Stimulated activated effector memory CD8-positive, alpha-beta T cell treated with anti-CD3 and anti-CD28 coated beads, Interleukin-12 subunit alpha, Interleukin-12 subunit beta, amount 100 ng/mL, for 72 hours (primary cell): ENCODE results near the gene CERS1.
A peak's percentile ranks its signal among the peaks of the same experiment; 100 is the strongest.

Experiments used
- ATAC-seq: fragments of 150-1000 bp; cut with Tn5 transposase; 2 replicates; pipeline ENCODE4 v1.10.0; 2021
- DNase-seq, 2 donors: peaks; one replicate each; pipeline ENCODE4 v3.0.0; 2021 to 2022; ENCODE audit warnings: low spot score in 2 of 2
- H3K27ac Mint-ChIP-seq: one replicate; pipeline ENCODE4 v1.8.0; 2022; ENCODE audit warnings: mild to moderate bottlenecking, mixed read lengths
- H3K36me3 Mint-ChIP-seq: one replicate; pipeline ENCODE4 v1.8.0; 2022; ENCODE audit warnings: mild to moderate bottlenecking, mixed read lengths
- H3K4me1 Mint-ChIP-seq: one replicate; pipeline ENCODE4 v1.8.0; 2022; ENCODE audit warnings: mixed read lengths
- H3K4me3 Mint-ChIP-seq: one replicate; pipeline ENCODE4 v1.8.0; 2022; ENCODE audit warnings: mild to moderate bottlenecking, mixed read lengths
- H3K9me3 Mint-ChIP-seq: one replicate; pipeline ENCODE4 v1.8.0; 2022; ENCODE audit warnings: mixed read lengths

CERS1 gene

GRCh38 chr19:18862976-18863842, 32.7 kb downstream of the CERS1 start:
- H3K27ac Mint-ChIP-seq = no peak overlapping the region
- no peak for ATAC-seq
- no peaks in the 10 kb centered on the region for H3K9me3 Mint-ChIP-seq
- peaks cover 7% of the 10 kb centered on the region for H3K4me1 Mint-ChIP-seq
- peaks cover 93% of the 10 kb centered on the region for H3K36me3 Mint-ChIP-seq
- no peak overlapping the region for H3K4me3 Mint-ChIP-seq
- DNase-seq = no peak

- Mint-ChIP-seq H3K36me3 (peaks cover 93% of the 10 kb centered on the region), H3K9me3 (no peaks in the 10 kb centered on the region), H3K4me1 (peaks cover 7% of the 10 kb centered on the region), H3K27ac (no peak overlapping the region), H3K4me3 (no peak overlapping the region)
- ATAC-seq (no peak), DNase-seq (no peak)
Measured at GRCh38 chr19:18861917-18862316, 34.0 kb downstream of the CERS1 start.

- Mint-ChIP-seq H3K27ac (peak overlapping the region; percentile 83), H3K9me3 (no peaks in the 10 kb centered on the region), H3K36me3 (peaks cover 93% of the 10 kb centered on the region), H3K4me1 (peaks cover 5% of the 10 kb centered on the region), H3K4me3 (no peak overlapping the region)
- DNase-seq (no peak), ATAC-seq (no peak)
Measured at GRCh38 chr19:18861235-18861634, 34.7 kb downstream of the CERS1 start.

DNA sequence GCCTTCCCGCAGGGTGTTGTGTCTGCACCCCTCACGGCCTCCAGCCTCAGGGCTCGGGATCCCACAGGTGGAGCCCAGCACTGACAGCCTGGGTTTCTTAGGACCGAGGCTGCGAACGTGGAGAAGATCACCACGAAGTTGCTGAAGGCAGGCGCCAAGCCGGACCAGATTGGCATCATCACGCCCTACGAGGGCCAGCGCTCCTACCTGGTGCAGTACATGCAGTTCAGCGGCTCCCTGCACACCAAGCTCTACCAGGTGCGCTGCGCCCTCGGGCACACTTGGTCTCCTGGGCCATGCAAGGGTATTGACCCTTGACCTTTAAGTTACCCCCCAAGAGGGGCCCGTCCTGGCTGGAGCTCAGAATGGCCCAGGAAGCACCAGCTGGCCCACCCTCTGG, 35.2 kb downstream of the CERS1 start:
- Mint-ChIP-seq H3K4me3 (no peak overlapping the region), H3K36me3 (peaks cover 93% of the 10 kb centered on the region), H3K4me1 (no peaks in the 10 kb centered on the region), H3K27ac (peak overlapping the region; percentile 83), H3K9me3 (no peaks in the 10 kb centered on the region)
- ATAC-seq (no peak), DNase-seq (no peak)

GRCh38 chr19:18860302-18860700, 35.7 kb downstream of the CERS1 start:
- H3K9me3 Mint-ChIP-seq = no peaks in the 10 kb centered on the region
- DNase-seq = no peak
- no peak overlapping the region for H3K27ac Mint-ChIP-seq
- H3K36me3 Mint-ChIP-seq = peaks cover 93% of the 10 kb centered on the region
- H3K4me3 Mint-ChIP-seq = no peak overlapping the region
- H3K4me1 Mint-ChIP-seq = no peaks in the 10 kb centered on the region
- no peak for ATAC-seq

- H3K36me3 Mint-ChIP-seq = peaks cover 93% of the 10 kb centered on the region
- no peak overlapping the region for H3K27ac Mint-ChIP-seq
Measured at GRCh38 chr19:18859676-18860301, 36.2 kb downstream of the CERS1 start.

DNA sequence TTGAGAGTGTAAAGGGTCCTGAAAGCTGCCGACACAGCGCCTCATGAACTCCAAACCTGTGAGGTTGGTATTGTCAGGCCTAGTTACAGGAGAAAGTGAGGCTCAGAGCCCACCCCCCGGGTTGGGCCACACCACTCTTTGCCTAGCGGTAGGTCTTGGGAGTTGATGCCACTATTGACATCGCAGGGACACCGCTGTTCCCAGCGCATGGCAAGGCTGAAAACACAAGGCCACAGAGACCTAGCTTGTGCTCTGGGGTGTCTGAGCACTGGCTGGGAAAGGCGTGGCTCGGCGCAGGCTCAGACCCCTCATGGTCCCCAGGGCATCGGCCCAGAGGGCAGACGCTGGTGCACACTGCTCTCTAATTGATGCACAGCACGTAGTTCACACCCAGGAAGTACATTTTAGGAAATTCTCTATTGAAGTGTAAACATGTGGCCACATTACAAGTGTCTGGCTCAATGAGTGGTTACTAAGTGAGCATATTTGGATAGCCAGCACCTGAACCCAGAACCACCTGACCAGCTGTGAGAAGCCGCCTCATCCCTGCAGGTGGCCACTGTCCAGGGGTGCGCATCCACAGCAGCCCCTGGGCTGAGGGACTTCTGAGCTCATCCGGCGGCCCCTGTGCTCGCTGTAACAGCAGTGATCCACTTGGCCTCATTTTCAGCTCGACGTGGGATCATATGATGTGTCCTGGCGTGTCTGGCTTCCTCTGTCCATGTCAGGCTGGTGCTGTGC, 36.9 kb downstream of the CERS1 start:
- Mint-ChIP-seq H3K36me3 (peaks cover 93% of the 10 kb centered on the region), H3K27ac (no peak overlapping the region), H3K4me1 (no peaks in the 10 kb centered on the region), H3K4me3 (no peak overlapping the region), H3K9me3 (no peaks in the 10 kb centered on the region)
- no peak for ATAC-seq
- no peak for DNase-seq

More at GRCh38 chr19:18859676-18860301, 36.2 kb downstream of the CERS1 start:
- ATAC-seq = no peak
- no peak for DNase-seq
- H3K4me3 Mint-ChIP-seq = no peak overlapping the region
- no peaks in the 10 kb centered on the region for H3K9me3 Mint-ChIP-seq
- H3K4me1 Mint-ChIP-seq = no peaks in the 10 kb centered on the region

DNA sequence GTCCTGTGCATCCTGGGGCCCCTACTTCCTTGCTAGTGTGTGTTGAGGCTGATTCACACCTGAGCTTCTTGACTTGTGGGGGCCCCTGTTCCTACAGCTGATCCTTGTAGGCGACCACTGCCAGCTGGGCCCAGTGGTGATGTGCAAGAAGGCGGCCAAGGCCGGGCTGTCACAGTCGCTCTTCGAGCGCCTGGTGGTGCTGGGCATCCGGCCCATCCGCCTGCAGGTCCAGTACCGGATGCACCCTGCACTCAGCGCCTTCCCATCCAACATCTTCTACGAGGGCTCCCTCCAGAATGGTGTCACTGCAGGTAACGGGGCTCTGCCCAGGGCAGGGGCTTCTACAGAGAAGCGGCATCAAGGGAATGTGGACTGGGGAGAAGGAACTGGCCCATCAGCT, 38.7 kb downstream of the CERS1 start:
- no peak overlapping the region for H3K4me3 Mint-ChIP-seq
- ATAC-seq (no peak), DNase-seq (no peak)
- H3K27ac Mint-ChIP-seq = no peak overlapping the region
- peaks cover 93% of the 10 kb centered on the region for H3K36me3 Mint-ChIP-seq
- H3K4me1 Mint-ChIP-seq = no peaks in the 10 kb centered on the region
- H3K9me3 Mint-ChIP-seq = no peaks in the 10 kb centered on the region

DNA sequence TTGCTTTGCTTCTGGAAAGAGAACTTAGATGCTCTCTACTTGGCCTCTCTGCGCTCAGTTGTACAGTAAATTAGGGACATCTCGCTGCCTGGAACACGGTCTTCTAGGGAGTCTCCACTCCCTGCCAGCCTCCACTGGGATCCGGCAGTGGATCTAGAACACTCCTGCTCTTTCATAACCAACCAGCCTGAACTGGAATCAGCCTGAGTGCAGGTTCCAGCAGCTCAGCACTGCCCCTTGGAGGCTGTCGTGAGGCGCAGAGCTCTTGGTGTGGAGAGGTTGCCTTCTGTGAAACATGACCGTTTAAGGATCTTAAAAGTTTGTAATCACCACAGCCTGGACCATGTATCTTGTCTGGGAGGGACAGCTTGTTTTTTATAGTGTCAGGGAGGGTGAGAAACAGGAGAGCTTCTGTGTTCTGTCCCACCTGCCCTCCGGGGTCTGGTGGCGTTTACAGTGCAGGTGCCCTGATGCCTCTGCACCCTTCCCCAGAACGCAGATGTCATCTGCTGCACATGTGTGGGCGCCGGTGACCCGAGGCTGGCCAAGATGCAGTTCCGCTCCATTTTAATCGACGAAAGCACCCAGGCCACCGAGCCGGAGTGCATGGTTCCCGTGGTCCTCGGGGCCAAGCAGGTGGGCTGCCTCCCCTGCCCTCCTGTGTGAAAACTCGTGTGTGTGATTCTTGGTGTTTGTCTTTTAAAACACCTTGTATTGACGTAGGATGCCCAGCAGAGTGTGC, 39.4 kb downstream of the CERS1 start:
- no peak for ATAC-seq
- H3K4me1 Mint-ChIP-seq = no peaks in the 10 kb centered on the region
- no peak for DNase-seq
- no peak overlapping the region for H3K4me3 Mint-ChIP-seq
- H3K27ac Mint-ChIP-seq = no peak overlapping the region
- peaks cover 93% of the 10 kb centered on the region for H3K36me3 Mint-ChIP-seq
- H3K9me3 Mint-ChIP-seq = no peaks in the 10 kb centered on the region

- Mint-ChIP-seq H3K9me3 (no peaks in the 10 kb centered on the region), H3K4me3 (no peak overlapping the region), H3K36me3 (peaks cover 93% of the 10 kb centered on the region), H3K4me1 (peaks cover 3% of the 10 kb centered on the region), H3K27ac (no peak overlapping the region)
- DNase-seq = no peak
- no peak for ATAC-seq
Measured at GRCh38 chr19:18855647-18856384, 40.1 kb downstream of the CERS1 start.

DNA sequence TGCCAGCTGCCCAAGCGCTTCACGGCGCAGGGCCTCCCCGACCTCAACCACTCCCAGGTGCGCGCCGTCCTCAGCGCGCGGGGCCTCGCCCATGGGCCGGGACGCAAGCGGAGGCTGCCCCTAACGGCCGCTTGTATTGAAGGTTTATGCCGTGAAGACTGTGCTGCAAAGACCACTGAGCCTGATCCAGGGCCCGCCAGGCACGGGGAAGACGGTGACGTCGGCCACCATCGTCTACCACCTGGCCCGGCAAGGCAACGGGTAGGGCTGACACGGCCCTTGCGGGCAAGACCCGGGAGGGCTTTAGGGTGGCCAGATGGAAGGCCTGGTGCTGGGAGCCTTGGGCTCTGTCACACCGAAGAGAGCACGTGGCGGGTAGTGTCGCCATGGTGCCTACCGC, 41.0 kb downstream of the CERS1 start:
- no peak for ATAC-seq
- Mint-ChIP-seq H3K27ac (no peak overlapping the region), H3K4me3 (no peak overlapping the region)

GRCh38 chr19:18853755-18854427, 42.1 kb downstream of the CERS1 start:
- no peak overlapping the region for H3K27ac Mint-ChIP-seq
- no peak for ATAC-seq
- H3K9me3 Mint-ChIP-seq = no peaks in the 10 kb centered on the region
- no peak overlapping the region for H3K4me3 Mint-ChIP-seq
- no peak for DNase-seq
- H3K4me1 Mint-ChIP-seq = peaks cover 22% of the 10 kb centered on the region
- peaks cover 100% of the 10 kb centered on the region for H3K36me3 Mint-ChIP-seq

More for the DNA sequence above, 41.0 kb downstream of the CERS1 start:
- no peak for DNase-seq
- Mint-ChIP-seq H3K9me3 (no peaks in the 10 kb centered on the region), H3K36me3 (peaks cover 94% of the 10 kb centered on the region), H3K4me1 (peaks cover 12% of the 10 kb centered on the region)

- ATAC-seq (no peak), DNase-seq (no peak)
- Mint-ChIP-seq H3K36me3 (peaks cover 100% of the 10 kb centered on the region), H3K4me1 (peaks cover 30% of the 10 kb centered on the region), H3K27ac (peak overlapping the region; percentile 10), H3K4me3 (no peak overlapping the region), H3K9me3 (no peaks in the 10 kb centered on the region)
Measured at GRCh38 chr19:18852648-18853047, 43.3 kb downstream of the CERS1 start.

GRCh38 chr19:18851673-18852325, 44.2 kb downstream of the CERS1 start:
- no peak overlapping the region for H3K27ac Mint-ChIP-seq
- H3K9me3 Mint-ChIP-seq = no peaks in the 10 kb centered on the region
- DNase-seq (no peak), ATAC-seq (no peak)
- peaks cover 38% of the 10 kb centered on the region for H3K4me1 Mint-ChIP-seq
- H3K4me3 Mint-ChIP-seq = no peak overlapping the region
- H3K36me3 Mint-ChIP-seq = peaks cover 100% of the 10 kb centered on the region
